HepG2 (cell line): ENCODE data around the gene TMEM120A. TPM values are rescaled to one million over a fixed set of nuclear protein-coding genes. Genes with fewer than 3 reads are reported as not detected.

Experiments used
- ATF7-NPFF ChIP-seq: sonication (generic); formaldehyde crosslinking; IDR thresholded peaks from 2 replicates; pipeline ENCODE4 v1.8.1; 2023; ENCODE audit warnings: mild to moderate bottlenecking, low read depth, missing genetic modification reagents, moderate library complexity
- ELF3 ChIP-seq: IDR thresholded peaks from 2 replicates; pipeline ENCODE4 v1.6.1; 2016; ENCODE audit warnings: missing genetic modification reagents, missing compliant biosample characterization
- FOXA3 ChIP-seq: IDR thresholded peaks from 2 replicates; pipeline ENCODE4 v1.6.1; 2016; ENCODE audit warnings: missing genetic modification reagents, missing compliant biosample characterization
- HOMEZ ChIP-seq: IDR thresholded peaks from 2 replicates; pipeline ENCODE4 v1.6.1; 2016; ENCODE audit warnings: low read depth
- MIER3 ChIP-seq: IDR thresholded peaks from 2 replicates; pipeline ENCODE4 v1.6.1; 2016; ENCODE audit warnings: missing compliant biosample characterization, borderline replicate concordance
- PPARG ChIP-seq: conservative IDR thresholded peaks from 2 replicates; pipeline ENCODE4 v1.6.1; 2016; ENCODE audit warnings: missing biosample characterization, missing genetic modification reagents
- REST ChIP-seq, 2 experiments: IDR thresholded peaks; 2 replicates each; pipeline ENCODE4 v1.6.1; 2011 to 2012; ENCODE audit warnings: low read length in 2 of 2, borderline replicate concordance in 1 of 2, low read depth in 1 of 2, mild to moderate bottlenecking in 1 of 2, moderate library complexity in 1 of 2
- RXRB ChIP-seq: IDR thresholded peaks from 2 replicates; pipeline ENCODE4 v1.6.1; 2016; ENCODE audit warnings: borderline replicate concordance, missing genetic modification reagents, missing compliant biosample characterization
- SAP130 ChIP-seq: IDR thresholded peaks from 2 replicates; pipeline ENCODE4 v1.6.1; 2016; ENCODE audit warnings: low read depth
- SIX4 ChIP-seq: sonication (generic); formaldehyde crosslinking; IDR thresholded peaks from 2 replicates; pipeline ENCODE4 v1.4.0; 2020; ENCODE audit warnings: missing genetic modification reagents
- SMAD3 ChIP-seq: sonication (generic); formaldehyde crosslinking; IDR thresholded peaks from 2 replicates; pipeline ENCODE4 v1.4.0; 2020; ENCODE audit warnings: missing genetic modification reagents
- SMC3 ChIP-seq: IDR thresholded peaks from 2 replicates; pipeline ENCODE4 v1.6.1; 2011; ENCODE audit warnings: low read length, improper control_type of control experiment
- TEF ChIP-seq: sonication (generic); formaldehyde crosslinking; IDR thresholded peaks from 2 replicates; pipeline ENCODE4 v1.5.0; 2020; ENCODE audit warnings: missing genetic modification reagents
- TP53 ChIP-seq: sonication (generic); formaldehyde crosslinking; conservative IDR thresholded peaks from 2 replicates; pipeline ENCODE4 v1.4.0; 2020; ENCODE audit warnings: missing genetic modification reagents
- ZNF33A ChIP-seq: sonication (generic); formaldehyde crosslinking; IDR thresholded peaks from 2 replicates; pipeline ENCODE4 v1.5.1; 2020; ENCODE audit warnings: missing genetic modification reagents, mild to moderate bottlenecking, moderate library complexity, borderline replicate concordance
- ZNF367 ChIP-seq: sonication (generic); formaldehyde crosslinking; IDR thresholded peaks from 2 replicates; pipeline ENCODE4 v1.4.0; 2020; ENCODE audit warnings: missing genetic modification reagents, borderline replicate concordance
- ZNF687 ChIP-seq: sonication (generic); formaldehyde crosslinking; IDR thresholded peaks from 2 replicates; pipeline ENCODE4 v1.5.1; 2020; ENCODE audit warnings: mild to moderate bottlenecking, missing genetic modification reagents, moderate library complexity
- polyA plus RNA-seq, 8 experiments: library from polyadenylated mRNA; depleted of rRNA in 3 of 8; stranded (reverse) in 7 of 8; unstranded in 1 of 8; fragments of >200 nt; fragmentation: Illumina TruSeq in 4 of 8; extraction: Trizol in 4 of 8; gene quantifications; 2 replicates each; pipeline versions ENCODE4 v1.2.1 to v1.2.3, GENCODE V29; 2011 to 2016; ENCODE audit warnings: low read depth in 4 of 8, missing spikeins in 1 of 8, mixed read lengths in 1 of 8; ENCODE audit not compliant: insufficient read depth in 1 of 8
- total RNA-seq, 5 experiments: library from RNA; depleted of rRNA; stranded (reverse); fragments of >200 nt; fragmentation: Illumina TruSeq; extraction: Trizol; gene quantifications; 2 replicates each; pipeline ENCODE4 v1.2.3, GENCODE V29; 2016; ENCODE audit warnings: low read depth in 1 of 5
- TF ChIP-seq, protein P1 (sequence below): sonication (generic); formaldehyde crosslinking; IDR thresholded peaks from 2 replicates; pipeline ENCODE4 v1.9.0; 2021; ENCODE audit warnings: missing genetic modification reagents, borderline replicate concordance

Gene TMEM120A
- total and polyA plus RNA-seq, 2 of the 13 experiments (the other 11 are each of a cell fraction or from before 2014, with no cell fraction given) = 40.3 to 102 TPM

GRCh38 chr7:76020031-76020714 is 25.8 kb upstream of the TMEM120A start (continued):
- TF ChIP-seq ZNF687 (CRISPR knock-in tag) (peak; percentile 30; the same call in 1 of the 2 replicates), REST (IDR thresholded peaks at IDR 0.05; ENCODE audit: borderline replicate concordance in 1 of 2, low read depth in 1 of 2, low read length in 2 of 2) (no peak), SIX4 (CRISPR knock-in tag) (no peak), TEF (CRISPR knock-in tag) (no peak), TP53 (no peak), PPARG (CRISPR knock-in tag) (peak; percentile 36; the same call in 1 of the 2 replicates), HOMEZ (0 out of 2 replicates have a peak, but pooled peaks have one; percentile 25), SMC3 (peak; percentile 94), FOXA3 (CRISPR knock-in tag) (peak; percentile 28; the same call in 1 of the 2 replicates), ELF3 (0 out of 2 replicates have a peak, but pooled peaks have one; percentile 25), ATF7-NPFF (CRISPR knock-in tag) (no peak), RXRB (CRISPR knock-in tag) (peak; percentile 58; the same call in 1 of the 2 replicates), ZNF367 (CRISPR knock-in tag) (no peak), SAP130 (peak; percentile 51), SMAD3 (CRISPR knock-in tag) (0 out of 2 replicates have a peak, but pooled peaks have one; percentile 57), MIER3 (CRISPR knock-in tag) (no peak), ZNF33A (CRISPR knock-in tag) (no peak)
- TF ChIP-seq, protein P1, sequence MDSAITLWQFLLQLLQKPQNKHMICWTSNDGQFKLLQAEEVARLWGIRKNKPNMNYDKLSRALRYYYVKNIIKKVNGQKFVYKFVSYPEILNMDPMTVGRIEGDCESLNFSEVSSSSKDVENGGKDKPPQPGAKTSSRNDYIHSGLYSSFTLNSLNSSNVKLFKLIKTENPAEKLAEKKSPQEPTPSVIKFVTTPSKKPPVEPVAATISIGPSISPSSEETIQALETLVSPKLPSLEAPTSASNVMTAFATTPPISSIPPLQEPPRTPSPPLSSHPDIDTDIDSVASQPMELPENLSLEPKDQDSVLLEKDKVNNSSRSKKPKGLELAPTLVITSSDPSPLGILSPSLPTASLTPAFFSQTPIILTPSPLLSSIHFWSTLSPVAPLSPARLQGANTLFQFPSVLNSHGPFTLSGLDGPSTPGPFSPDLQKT (CRISPR knock-in tag) = no peak
